GM18498 (cell line): ENCODE measurements around the gene GBGT1.

Experiments
- ATAC-seq: cut with Tn5 transposase; IDR thresholded peaks from one replicate; pipeline ENCODE4 v1.9.1; 2021; ENCODE audit warnings: mild to moderate bottlenecking, moderate library complexity; ENCODE audit not compliant: unreplicated experiment

The GBGT1 gene

DNA sequence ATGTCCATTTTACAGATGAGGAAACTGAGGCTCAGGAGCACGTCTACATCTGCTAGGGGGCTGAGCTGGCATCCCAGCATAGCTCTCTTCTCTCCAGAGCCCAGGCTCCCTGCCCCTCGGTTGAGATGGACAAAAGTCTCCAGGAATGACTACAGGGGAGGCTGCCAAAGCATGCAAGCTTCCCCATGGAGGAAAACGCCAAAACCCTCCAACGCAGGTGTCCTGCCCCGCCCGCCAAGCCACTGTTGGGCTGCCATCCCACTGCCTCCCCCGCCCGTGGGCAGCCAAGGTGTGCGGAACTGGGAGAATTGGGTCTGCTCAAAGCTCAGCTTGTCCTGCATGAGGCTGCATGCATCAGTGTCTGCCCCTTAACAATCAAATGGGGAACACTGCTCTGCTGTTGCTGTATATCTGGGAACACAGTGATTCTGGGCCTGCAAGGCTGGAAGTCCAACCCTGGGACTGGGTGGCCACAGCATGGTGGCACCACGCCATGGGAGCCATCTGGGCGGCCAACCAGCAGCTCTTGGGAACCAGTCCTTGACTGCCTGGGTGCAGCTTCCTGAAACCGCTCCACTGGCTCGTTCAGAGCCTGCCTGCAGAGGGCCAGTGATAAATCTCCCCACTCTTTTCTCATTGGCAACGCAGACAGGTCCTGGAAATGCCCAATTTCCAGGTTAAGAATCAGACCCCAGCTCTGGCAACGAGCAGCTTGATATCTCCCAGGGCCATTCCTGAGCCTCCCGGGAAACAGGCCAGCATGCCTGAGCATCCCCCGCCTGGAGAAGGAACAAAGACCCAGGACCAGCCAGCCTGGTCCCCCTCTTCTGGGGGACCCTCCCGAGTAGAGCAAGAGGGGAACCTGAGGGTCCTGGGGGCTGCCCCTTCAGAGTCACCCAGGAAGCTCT, 46.2 kb downstream of the GBGT1 start:
- no peak for ATAC-seq

DNA sequence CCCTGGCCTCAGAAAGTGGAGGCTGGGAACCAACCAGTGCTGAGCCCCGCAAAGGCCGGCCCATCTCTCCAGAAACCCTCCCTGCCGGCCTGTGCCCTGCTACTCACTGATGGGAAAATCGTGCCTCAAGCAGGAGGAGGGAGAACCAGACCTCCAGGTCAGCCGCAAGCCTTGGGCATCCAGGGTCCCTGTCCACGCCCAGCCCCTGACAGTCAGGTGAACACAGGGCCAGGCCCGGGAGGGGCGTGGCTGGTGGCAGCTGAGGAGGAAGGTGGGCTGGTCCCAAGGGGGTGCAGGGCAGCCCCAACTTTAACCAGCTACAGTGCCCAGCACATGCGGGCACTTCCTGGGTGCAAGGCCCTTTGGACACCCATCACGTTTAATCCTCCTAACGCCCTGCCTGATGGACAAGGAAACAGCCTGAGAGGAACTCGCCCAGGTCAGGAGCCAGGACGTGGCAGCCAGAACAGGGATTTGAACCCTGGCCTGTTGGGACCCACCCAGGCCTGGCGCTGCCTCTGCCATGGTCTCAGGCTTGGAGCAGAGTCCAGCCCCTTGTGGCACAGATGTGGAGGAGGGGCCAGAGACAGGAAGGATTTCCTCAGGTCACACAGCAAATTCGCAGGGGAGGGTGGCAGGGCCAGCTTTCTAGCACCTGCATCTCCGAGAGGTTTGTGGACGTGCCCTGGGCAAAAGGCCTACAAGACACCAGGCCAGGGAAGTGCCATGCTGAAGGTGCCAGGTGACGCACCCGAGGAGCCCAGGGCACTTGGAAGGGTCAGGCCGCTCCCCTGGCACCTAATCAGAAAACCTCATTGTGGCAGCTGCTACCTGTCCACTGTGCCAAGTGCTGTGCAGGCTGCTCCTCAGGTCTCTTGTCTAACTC, 47.1 kb downstream of the GBGT1 start:
- no peak for ATAC-seq

DNA sequence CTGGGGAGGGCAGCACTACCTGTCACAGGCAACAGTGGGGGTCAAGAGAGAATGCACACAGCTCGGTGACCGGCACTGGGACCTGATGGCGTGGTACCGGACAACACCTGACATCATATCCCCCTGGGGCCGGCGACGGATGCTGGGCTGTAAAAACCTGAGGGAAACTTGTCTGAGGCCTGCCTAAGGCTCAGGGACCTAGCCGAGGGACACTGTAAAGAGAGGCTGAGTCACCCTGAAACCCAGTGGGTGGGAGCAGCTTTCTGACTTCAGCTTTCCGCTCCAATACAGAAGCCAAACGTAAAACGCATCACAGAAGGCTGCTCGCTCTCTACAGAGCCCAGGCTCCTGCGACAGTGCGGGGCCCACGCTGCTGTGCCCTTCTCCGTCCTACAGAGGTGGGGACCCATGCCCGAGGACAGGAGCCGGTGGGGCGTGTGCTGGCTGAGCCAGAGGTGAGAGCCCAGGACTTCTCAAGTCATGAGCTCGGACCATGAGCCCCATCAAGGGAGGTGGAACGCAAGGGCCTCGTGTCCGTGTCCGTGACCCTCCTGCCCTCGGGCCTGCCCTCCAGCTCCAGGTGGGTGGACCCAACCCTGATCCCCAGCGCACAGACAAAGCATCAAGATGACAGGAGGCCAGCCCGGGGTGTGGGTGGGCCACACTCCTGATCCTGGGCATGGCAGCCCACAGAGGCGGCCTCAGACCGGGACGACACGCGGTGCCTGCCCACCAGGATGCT, 47.9 kb downstream of the GBGT1 start:
- peak; percentile 69 for ATAC-seq

DNA sequence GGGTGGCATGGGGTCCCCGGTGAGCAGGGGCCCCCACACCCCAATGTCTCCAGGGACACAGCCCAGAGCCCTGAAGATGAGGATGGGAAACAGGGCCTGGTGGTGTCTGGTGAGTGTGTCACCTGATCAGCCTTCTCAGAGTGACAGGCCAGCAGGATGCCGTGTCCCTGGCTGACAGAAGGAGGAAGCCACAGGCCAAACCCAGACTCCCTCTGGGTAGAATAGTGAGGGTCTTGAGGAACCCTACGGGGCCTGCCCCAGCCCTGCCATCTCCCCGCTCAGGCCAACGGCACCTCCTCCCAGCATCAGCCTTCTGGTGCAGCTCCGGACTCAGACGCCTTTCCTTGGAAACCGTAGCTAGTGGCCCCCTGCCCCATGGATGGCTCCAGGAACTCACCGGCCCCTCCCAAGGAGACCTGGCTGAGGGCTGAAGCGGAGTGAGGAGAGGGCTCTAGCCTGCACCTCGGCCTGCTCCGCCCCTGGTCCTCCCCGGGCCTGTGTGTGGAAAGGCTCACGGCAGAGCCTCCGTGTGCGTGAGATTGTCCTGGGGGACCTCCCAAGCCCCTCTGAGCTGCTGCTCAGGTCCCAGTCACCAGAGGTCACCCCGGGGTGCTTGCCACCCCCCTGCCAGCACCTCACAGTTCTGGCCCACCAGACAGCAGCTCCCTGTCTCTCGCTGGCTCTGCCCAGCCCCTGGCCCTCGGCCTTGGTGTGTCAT, 48.7 kb downstream of the GBGT1 start:
- no peak for ATAC-seq

DNA sequence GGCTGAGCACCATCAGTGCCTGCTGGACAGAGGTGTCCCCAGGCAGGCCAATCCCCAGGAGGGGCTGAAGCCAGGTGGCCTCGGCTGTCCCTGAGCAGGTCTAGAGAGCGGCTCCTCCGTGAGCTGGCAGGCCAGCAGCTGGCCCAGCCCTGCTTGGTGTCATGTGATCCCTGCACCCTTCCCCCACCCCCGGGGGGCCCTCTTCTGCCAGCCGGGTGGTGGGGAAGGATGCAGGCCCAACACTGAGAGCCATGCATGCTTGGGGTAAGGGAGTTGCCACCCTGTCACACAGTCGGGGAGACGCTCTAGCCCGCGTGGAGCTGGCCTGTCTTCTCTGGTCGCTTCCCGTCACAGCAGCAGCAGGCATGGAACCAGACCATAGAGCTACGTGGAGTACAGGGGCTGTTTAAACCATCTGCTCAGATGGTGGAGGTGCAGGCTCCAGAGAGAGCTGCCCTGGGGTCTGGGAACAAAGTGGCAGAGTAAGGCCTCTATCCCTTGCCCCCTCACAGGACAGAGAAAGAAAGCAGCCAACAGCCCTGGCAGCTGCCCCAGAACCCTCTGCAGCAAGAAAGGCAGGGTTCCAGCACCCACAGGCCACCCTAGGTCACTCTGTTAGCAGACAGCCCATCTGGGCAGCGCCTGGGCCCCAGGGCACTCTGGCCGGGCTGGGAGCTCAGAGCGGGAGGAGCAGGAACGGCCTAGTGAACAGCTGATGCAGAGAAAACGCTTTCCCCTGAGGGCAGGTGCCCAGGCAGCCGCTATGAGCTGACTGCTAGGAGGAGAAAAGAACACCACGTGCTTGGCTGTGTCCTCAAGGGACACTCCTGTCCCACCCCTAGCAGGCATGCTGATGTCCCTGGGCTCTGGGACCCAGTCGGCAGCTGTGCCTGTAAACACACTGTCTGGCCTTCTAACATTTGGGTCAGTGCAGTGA, 49.5 kb downstream of the GBGT1 start:
- ATAC-seq = no peak

DNA sequence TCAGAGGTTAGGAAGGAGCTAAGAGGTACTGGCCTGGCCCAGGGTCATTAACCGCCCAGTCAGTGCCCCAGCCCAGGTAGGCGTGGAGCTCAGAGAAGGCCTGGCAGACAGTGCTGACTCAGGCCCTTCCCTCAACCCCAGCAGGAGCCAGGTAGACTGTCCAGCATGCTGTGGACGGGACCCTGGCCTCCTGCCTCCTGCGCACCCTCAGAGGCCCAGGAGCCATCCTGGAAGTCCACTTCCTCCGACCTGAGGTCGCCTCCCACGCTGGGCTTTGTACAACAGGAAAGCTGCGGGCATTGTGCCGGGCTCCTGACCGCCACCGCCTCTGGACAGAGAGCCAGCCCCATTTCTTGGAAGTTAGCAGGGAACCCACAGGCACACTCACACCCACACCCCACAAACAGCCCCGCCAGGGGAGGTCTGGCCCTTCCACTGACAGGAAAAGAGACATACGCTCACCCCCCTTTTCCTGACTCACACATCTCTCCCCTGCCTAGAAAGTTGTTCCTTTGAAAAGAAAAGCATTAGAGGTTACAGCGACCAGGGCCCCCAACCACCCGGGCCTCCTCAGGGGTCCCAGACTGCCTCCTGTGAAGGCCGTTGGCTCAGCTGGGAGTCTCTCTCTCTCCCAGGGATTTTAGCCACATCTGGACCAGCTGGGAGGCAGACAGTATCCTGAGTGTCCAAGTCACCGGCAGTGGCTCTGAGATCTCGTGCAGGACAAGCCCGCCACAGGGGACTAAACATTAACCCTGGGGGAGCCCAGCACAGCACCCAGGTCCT, 50.4 kb downstream of the GBGT1 start:
- ATAC-seq = no peak

DNA sequence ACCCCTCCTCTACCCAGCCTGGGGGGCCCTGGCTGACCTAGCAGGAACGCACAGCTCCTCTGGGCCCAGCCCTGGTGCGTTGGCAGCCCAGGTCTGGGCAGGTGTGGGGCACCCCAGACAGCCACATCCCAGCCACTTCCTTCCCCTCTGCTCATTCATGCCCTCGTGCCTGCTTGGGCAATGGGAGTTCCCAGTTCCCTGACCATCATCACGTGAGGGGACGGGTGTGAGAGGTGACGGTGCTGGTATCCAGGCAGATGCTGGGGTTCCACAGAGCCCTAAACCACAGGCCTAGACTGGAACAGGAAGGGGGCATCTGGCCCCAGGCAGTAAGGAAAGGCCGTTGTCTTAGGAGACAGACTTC, 51.1 kb downstream of the GBGT1 start:
- ATAC-seq = no peak

DNA sequence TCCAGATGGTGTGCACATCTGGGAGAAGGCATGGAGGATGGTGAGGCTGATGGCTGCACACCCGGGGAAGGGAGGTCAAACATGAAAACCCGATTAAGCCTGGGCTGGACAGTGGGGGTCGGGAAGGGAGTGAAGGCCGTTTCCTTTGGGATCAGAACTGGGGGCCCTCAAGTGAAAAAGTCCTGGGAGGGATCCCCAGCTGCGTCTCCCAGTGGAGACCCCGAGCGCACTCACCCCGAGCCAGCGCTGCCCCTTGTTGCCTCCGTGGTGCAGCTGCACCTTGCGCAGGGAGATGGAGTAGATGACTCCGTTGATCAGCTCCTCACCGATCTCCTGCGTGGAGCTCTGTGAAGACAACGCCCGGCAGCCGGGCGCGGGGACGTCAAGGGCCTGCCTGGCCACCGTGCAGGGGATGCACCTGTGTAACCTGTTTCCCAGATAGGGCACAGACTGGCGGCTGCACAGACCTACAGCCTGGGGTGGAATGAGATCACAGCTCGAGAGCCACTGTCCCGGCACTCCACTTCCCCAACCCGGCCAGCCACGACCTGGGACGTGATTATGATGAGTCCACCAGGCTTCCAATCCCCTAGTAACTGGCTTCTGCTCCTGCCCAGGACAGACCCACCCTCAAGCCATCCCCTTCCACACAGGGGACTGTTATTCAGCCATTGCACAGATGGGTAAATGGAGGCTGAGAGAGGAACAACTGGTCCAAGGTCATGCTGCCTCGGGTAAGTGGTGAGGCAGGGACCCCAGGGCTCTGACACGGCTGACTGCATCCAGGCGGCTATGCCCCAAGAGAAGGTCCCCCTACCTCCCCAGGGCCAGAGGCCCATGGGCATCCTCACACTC, 51.7 kb downstream of the GBGT1 start:
- ATAC-seq = no peak

DNA sequence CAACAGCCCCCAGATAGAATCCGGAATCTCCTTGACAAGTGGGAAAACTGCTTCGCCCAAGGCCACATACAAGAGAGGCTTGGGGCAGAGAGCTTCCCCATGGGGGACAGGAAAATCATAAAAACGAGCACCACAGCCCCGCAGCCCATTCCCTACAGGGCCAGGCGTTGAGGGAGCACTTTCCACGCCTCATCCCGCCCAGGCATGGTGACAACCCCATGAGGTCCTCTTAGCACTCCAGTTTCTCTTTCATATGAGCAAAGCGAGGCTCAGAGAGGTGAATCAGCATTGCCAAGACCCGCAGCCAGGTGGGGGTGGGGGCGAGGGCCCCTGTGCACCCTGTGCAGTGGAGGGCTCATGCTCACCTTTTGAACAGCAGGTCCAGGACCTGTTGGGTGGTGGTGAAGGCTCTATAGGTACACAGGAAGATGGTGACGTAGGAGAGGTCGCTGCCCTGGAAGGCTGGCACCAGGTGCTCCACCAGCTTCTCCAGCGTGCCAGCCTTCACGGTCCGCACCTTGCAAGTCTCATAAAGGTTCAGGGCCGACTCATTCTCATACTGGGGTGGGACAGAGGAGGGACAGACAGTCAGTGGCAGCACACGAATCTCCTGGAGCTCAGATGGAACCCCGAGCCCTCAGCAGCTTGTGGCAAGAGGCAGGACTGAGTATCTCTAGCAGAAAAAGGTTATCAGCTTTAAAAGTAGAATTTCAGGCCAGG, 53.6 kb downstream of the GBGT1 start:
- ATAC-seq = no peak

DNA sequence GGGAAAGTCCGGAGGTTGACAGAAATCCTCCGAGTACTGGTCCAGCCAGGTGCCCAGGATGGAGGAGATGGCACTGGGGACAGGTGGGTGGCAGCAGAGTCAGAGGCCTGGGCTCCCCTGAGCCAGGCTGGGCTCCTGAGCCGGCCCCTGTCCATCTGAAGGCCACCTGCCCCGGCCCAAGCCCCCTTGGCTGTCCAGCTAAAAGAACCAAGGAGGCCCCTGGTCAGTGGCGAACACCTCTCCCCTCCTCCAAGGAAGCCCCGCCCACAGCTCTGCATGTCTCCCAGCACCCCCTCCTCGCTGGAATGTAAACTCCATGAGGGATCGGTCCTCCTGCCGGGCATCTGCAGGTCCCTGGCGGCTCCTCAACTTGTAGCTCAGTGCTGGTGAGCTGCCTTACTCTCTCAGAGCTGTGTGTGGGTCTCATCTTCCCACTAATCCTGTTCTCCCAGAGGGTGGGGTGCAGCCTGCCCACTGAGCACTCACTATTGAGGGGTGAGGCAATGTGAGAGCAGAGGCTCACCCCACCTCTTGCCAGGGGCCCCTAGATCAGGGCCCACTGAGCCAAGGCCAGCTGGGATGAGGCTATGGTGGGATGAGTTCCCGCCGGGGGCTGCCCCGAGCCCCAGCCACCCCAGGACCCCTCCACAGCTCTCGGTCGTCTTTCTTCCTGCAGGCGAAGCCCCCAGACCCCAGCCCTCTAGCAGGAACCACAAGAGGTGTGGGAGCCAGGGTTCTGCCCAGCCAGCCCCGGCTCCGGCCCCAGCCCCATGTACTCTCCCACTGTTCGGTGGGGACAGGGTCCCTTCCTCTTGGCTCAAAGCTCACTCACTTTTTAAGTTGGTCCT, 54.7 kb downstream of the GBGT1 start:
- no peak for ATAC-seq

DNA sequence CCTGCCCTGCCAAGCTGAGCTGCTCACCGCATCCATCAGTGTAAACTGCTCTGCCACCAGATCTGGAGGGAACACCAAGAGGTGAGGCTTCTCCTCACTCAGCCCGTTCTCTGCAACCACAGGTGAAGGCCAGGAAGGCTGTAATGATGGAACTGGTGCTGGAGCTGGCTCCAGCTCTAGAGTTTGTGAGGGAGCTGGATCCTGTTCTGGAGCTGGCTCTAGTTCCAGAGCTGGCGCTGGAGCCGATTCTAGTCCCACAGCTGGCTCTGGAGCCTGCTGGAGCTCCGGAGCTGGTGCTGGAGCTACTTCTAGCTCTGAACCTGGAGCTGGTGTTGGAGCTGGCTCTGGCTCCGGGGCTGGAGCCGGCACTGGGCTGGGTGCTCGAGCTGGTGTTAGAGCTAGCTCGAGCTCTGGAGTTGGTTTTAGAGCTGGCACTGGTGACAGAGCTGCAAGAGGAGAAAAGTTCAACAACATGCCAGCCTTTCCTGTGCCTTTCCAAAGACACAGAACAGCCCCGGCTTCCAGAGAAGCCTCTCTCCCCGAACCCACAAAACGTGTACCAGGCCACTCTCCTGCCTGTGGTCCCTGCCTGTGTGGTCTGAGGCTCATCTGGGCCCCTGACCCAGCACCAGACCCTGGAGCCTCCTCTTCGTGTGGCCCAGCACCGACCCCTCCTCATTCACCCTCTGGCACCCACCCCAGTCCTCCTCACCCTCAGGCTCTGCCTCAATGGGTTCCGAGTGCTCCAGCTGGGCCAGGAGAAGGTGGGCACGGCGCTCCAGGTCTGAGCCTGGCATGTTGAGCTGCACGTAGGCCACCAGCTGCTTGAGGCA, 55.5 kb downstream of the GBGT1 start:
- ATAC-seq = no peak

DNA sequence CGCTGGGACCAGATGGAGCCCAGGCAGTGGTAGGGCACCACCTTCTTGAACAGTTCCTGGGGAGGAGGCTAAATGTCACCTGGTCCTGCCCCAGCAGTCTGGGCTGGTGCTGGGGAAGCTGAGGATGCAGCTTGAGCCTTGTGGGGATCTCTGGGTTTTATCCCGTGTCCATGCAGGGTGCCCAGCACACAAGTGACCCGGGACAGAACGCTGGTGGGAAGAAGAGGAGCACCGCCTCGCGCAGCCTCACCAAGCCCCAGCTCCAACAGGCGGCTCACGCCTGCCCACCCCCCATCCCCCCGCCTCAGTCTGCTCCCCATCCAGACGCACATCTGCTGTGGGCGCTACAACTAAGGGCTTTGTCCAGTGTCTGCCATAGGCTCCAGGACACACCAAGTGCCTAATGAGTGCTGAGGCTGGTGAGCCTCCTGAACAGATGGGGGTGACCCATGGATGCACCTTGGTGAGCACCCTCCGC, 56.4 kb downstream of the GBGT1 start:
- no peak for ATAC-seq

DNA sequence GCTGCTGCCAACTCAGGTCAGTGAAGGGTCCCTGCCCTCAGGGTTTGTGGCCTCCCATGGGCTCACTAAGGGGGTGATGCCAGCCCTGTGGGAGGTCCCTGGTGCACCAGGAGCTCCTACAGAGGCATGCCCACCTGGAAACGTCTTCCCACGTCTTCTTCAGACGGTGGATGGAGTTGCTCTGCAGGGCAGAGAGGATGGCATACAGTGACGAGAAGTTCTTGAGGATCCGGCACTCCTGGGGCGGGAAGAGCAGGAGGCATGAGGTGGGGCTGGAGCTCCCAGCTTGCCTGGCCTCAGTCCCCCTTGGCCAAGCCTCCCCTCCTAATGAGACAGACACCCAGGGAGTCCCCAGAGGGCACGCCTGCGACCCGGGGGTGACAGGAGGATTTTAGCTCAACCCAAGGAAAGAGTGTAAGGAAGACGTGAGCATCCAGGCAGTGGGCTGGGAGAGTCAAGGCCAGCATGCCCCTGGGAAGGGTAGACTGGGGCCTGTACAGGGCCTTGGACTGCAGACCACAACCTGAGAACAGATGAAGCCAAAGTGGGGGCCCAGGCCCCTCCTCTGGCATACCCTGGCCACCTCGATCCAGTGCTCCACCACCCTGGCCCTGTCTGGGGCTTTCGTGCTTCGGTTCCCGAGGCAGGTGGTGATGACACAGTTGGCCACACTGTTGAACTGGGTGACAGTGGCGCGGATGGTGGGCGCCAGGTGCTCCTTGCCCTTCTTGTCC, 57.0 kb downstream of the GBGT1 start:
- no peak for ATAC-seq

DNA sequence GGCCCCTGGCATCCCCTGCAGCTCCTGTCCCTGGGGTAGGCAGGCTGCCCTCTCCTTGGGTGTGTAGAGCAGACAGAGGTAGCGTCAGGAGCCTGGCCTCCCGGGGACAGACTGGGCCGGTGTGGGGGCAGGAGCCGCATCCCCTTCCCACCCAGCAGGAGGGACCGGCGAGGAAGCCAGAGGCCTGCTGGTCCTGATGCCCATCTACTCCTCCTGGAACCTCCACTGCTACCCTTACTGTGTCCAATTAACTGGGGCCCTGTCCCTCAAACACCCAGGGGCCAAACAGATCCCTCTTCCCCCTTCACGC, 58.3 kb downstream of the GBGT1 start:
- no peak for ATAC-seq
